Activated T-cell treated with anti-CD3 and anti-CD28 coated beads for 24 hours (primary cell): ENCODE data around the gene PYGO1.
A peak's percentile ranks its signal among the peaks of the same experiment; 100 is the strongest.
"Not testable (repeated sequence)": the region's sequence is repeated elsewhere in the genome, so short reads cannot be mapped to it uniquely, and the experiment has no call there.

Source experiments
- DNase-seq: peaks from one replicate; pipeline ENCODE4 v3.0.0-alpha.2; 2020; ENCODE audit warnings: low read depth

The PYGO1 gene

DNA sequence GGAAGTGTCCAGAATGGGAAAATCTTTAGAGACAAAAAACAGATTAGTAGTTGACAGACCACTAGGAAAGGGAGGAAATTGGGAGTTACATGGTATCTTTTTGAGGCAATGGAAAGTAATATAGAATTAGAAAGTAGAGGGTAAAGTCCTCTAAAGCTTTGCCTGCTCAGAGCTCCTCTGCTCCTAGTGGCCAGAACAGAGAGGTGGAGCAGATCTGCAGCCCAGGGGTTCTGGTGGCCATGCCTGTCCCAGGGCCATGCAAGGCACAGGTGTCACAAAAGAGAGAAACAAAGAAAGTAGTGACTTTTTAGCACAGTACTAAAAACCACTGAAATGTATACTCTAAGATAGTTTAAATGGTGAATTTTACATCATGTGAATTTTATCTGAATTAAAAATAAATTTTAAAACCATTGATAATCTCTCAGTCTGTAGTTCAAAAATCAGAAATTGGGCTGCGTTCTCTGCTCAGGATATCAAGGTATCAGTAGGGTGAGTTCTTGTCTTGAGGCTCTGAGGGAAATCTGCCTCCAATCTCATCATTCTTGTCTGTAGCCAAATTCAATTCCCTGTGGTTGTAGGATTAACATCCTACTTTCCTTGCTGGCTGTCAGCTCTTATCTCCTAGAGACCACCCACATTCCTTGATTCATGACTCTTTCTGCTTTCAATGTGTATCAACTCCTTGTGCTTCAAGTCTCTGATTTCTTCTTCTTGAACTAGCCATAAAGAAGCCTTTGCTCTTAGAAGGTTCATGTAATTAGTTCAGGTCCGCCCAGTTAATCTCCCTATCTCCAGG is 23.6 kb downstream of the PYGO1 start:
- no peak for DNase-seq

GRCh38 chr15:55562601-55563000 is 25.5 kb downstream of the PYGO1 start:
- DNase-seq = no peak

- DNase-seq = no peak
Observed at GRCh38 chr15:55555089-55555488, 33.1 kb downstream of the PYGO1 start.

GRCh38 chr15:55552926-55553325 is 35.2 kb downstream of the PYGO1 start:
- DNase-seq = no peak

- DNase-seq = no peak
Observed at GRCh38 chr15:55552451-55552850, 35.7 kb downstream of the PYGO1 start.

GRCh38 chr15:55549305-55549704 is 38.8 kb downstream of the PYGO1 start:
- no peak for DNase-seq

GRCh38 chr15:55546718-55547117 is 41.4 kb downstream of the PYGO1 start:
- DNase-seq = no peak

DNA sequence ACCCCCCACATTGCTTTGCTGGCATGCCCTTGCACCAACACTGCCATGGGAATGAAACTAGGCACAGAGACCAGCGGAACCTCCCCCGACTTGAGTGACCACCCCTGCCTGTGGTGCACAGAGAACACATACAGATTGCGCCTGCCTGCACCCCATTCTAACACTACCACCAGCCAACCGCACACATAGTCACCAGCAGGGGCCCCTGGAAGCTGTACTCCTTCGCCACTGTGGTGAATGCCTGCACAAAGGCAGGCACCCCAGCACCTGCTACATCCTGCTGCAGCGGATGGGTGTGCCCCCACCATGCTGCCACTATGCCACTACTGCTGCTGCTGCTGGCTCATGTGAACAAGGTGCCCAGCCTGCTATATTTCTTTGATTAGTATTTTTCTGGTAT is 52.7 kb downstream of the PYGO1 start:
- no peak for DNase-seq

GRCh38 chr15:55532944-55533343 is 55.2 kb downstream of the PYGO1 start:
- no peak for DNase-seq

GRCh38 chr15:55530861-55531313 is 57.3 kb downstream of the PYGO1 start:
- DNase-seq = no peak

DNA sequence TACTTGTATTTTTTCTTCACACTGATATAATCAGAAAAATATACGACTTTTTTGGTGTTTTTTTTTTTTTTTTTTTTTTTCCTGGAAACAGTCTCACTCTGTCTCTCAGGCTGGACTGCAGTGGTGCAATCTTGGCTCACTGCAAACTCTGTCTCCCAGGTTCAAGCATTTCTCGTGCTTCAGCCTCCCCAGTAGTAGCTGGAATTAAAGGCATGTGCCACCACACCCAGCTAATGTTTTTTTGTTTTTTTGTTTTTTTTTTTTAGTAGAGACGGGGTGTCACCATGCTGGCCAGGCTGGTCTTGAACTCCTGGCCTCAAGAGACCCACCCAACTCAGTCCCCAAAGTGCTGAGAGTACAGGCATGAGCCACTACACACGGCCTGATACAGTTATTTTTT is 59.3 kb downstream of the PYGO1 start:
- no peak for DNase-seq

DNA sequence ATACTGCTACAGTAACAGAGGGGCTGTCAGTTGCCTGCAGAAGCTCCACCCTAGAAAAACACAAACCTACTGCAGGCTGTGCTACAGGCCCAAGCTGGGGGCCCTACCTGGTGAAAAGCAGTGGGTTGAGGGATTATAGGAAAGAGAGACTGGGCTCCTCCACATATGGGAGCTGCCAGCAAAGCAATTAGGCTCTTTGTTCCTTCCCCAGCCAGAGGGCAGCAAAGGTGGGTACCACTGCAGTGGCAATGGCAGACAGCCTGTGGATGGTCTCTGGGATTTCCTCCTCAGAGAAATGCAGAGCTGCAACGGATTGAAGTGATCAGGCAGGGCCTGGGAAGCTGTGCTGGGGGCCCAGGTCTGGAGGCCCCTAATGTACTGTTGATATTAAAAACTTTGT is 61.0 kb downstream of the PYGO1 start:
- no peak for DNase-seq

DNA sequence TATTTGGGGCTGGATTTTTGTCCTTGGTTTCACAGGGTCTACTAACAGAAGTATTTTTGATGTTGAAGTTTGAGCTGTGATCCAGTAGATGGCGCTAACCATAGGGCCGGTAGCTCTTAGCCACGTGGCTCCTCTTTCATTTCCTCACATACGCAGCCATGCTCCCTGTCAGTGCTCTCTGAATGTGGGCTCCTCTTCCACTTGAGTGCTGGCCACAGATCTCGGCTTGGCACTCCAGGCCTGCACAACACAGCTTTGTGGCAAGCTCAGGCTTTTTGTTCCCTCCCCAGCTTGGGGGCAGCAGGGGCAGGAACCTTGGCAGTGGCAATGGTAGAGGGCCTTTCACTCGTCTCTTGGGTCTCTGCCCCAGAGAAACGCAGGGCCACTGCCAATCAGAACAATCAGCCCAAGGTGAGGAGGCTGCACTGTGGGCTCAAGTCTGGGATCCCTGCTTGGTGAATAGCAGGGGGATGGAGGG is 61.5 kb downstream of the PYGO1 start:
- peak; percentile 4 for DNase-seq

- no peak for DNase-seq
Observed at GRCh38 chr15:55522742-55523450, 65.2 kb downstream of the PYGO1 start.

GRCh38 chr15:55518641-55519040 is 69.5 kb downstream of the PYGO1 start:
- no peak for DNase-seq

- no peak for DNase-seq
Observed at GRCh38 chr15:55518009-55518408, 70.1 kb downstream of the PYGO1 start.

- no peak for DNase-seq
Observed at GRCh38 chr15:55515991-55516776, 72.0 kb downstream of the PYGO1 start.

- no peak for DNase-seq
Observed at GRCh38 chr15:55515491-55515890, 72.7 kb downstream of the PYGO1 start.

- no peak for DNase-seq
Observed at GRCh38 chr15:55514414-55514850, 73.7 kb downstream of the PYGO1 start.

DNA sequence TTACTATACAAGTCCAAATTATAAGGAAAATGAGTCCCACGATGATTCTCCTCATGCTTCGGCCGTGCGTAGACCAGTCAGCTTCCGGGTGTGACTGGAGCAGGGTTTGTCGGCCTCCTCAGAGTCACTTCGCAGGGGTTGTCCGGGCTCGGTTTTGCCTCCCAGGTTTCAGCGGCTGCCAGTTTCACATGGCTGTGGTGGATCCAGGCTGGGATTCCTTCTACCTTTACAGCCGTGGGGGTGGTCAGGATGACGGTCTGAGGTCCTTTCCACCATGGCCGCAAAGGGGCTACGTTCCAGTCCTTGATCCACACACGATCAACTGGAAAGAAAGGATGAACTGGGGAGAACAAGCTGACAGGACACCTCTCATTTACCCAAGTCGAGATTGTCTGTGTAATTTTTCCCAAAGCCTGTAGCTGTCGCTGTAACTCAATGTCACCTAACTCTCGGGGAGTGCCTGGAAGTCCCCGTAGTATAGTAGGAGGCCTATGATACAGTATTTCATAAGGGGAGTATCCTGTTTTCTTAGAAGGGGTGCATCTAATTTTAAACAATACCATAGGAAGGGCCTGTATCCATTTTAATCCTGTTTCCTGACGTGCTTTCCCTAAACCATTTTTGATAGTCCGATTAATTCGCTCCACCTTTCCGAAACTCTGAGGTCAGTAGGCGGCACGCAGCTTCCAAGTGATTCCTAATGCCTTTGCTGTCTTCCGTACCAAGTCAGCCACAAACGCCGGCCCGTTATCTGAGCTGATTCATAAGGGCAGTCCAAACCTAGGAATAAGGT is 74.3 kb downstream of the PYGO1 start:
- not testable (repeated sequence) for DNase-seq

GRCh38 chr15:55513152-55513551 is 75.0 kb downstream of the PYGO1 start:
- DNase-seq = no peak

GRCh38 chr15:55507567-55507966 is 80.6 kb downstream of the PYGO1 start:
- DNase-seq = no peak
